Measurements from ENCODE around the gene CREB5. TPM values are rescaled to one million over a fixed set of nuclear protein-coding genes. Genes with fewer than 3 reads are reported as not detected.

Gene CREB5
- total RNA-seq, 1 experiment from 2014 or later: 0.49 TPM

- intact Hi-C loops (cut with micrococcal nuclease): no loop called here
- CTCF ChIA-PET: no interaction called here
Observed at GRCh38 chr7:28369523-28369922, 42.8 kb upstream of the CREB5 start.

GRCh38 chr7:28371846-28372245, 40.5 kb upstream of the CREB5 start:
- ATAC-seq: no peak
- intact Hi-C loops (cut with micrococcal nuclease): no loop called here
- H2AFZ ChIP-seq (ENCODE audit: low read depth, low read length, poor library complexity, severe bottlenecking): no peak overlapping the region
- no TSS peak for BruUV-seq (replicated peaks)
- no peaks in the 10 kb centered on the region for H3K9me2 ChIP-seq (ENCODE audit: insufficient read depth)
- H3K4me1 ChIP-seq (ENCODE audit: control insufficient read depth in 1 of 2, insufficient read depth in 2 of 2, low read length in 2 of 2): no peaks in the 10 kb centered on the region
- H3K27ac ChIP-seq (ENCODE audit: low read depth, low read length): no peak overlapping the region
- H3K4me3 ChIP-seq (replicated peaks in 1 of 2; ENCODE audit: low read depth in 1 of 2, low read length in 2 of 2): no peak overlapping the region
- H3K4me2 ChIP-seq (ENCODE audit: low read length): no peak overlapping the region
- CTCF ChIA-PET: interaction anchor here (0.9 kb wide), 1 partner anchor 18 kb away, joined by 3 read pairs; no protein-coding TSS in a partner anchor
- H3K9me3 ChIP-seq (ENCODE audit: control insufficient read depth in 1 of 2, insufficient read depth in 1 of 2, low read depth in 1 of 2, low read length in 2 of 2): no peaks in the 10 kb centered on the region
- no peaks in the 10 kb centered on the region for H4K20me1 ChIP-seq (ENCODE audit: insufficient read depth)
- H3K36me3 ChIP-seq (ENCODE audit: control insufficient read depth in 1 of 2, insufficient read depth in 2 of 2, low read length in 2 of 2): no peaks in the 10 kb centered on the region
- no peak for DNase-seq (ENCODE audit: low read depth, low spot score)
- H3K27me3 ChIP-seq (ENCODE audit: insufficient read depth, low read length): no peaks in the 10 kb centered on the region; the same call in 1 of the 2 replicates
- H3K9ac ChIP-seq (ENCODE audit: low read length): no peak overlapping the region
- POLR2A ChIA-PET: no interaction called here
- H3K79me2 ChIP-seq (ENCODE audit: insufficient read depth, low read length): no peaks in the 10 kb centered on the region
- TF ChIP-seq EZH2phosphoT487 (IDR thresholded peaks at IDR 0.05; ENCODE audit: borderline replicate concordance) (no peak), POLR2AphosphoS5 (IDR thresholded peaks at IDR 0.05; ENCODE audit: low read depth, low read length) (no peak), EGR1 (IDR thresholded peaks at IDR 0.05; ENCODE audit: low read depth) (no peak), ELF1 (IDR thresholded peaks at IDR 0.05; ENCODE audit: borderline replicate concordance, low read depth) (no peak), YY1 (IDR thresholded peaks at IDR 0.05; ENCODE audit: extremely low read depth, insufficient replicate concordance, low read depth, low read length) (no peak)
- RAD21 ChIA-PET (ENCODE audit: low non-redundant PET in 1 of 2, low total read pairs in 2 of 2, uncharacterized antibody in 2 of 2, unreplicated experiment in 2 of 2): no interaction called here

More at GRCh38 chr7:28369523-28369922, 42.8 kb upstream of the CREB5 start:
- no TSS peak for BruUV-seq (replicated peaks)
- H3K27ac ChIP-seq (ENCODE audit: low read depth, low read length): no peak overlapping the region
- no peaks in the 10 kb centered on the region; a peak in 1 of 4 replicates for H3K9me3 ChIP-seq (ENCODE audit: control insufficient read depth in 1 of 2, insufficient read depth in 1 of 2, low read depth in 1 of 2, low read length in 2 of 2)
- TF ChIP-seq JUND (IDR thresholded peaks at IDR 0.05) (no peak), POLR2AphosphoS5 (IDR thresholded peaks at IDR 0.05; ENCODE audit: low read depth, low read length) (no peak), POLR2A (IDR thresholded peaks at IDR 0.05; ENCODE audit: borderline replicate concordance, extremely low read depth, insufficient read depth, insufficient read length) (no peak), ZBTB33 (IDR thresholded peaks at IDR 0.05; ENCODE audit: extremely low read depth, insufficient replicate concordance, low read length) (no peak), SIN3A (IDR thresholded peaks at IDR 0.05; ENCODE audit: low read depth) (no peak)
- no peak overlapping the region for H3K4me2 ChIP-seq (ENCODE audit: low read length)
- H3K4me3 ChIP-seq (replicated peaks in 1 of 2; ENCODE audit: low read depth in 1 of 2, low read length in 2 of 2): no peak overlapping the region
- no peaks in the 10 kb centered on the region for H3K36me3 ChIP-seq (ENCODE audit: control insufficient read depth in 1 of 2, insufficient read depth in 2 of 2, low read length in 2 of 2)
- ChIA-PET POLR2A (no interaction called here), RAD21 (ENCODE audit: low non-redundant PET in 1 of 2, low total read pairs in 2 of 2, uncharacterized antibody in 2 of 2, unreplicated experiment in 2 of 2) (no interaction called here)
- no peaks in the 10 kb centered on the region for H3K79me2 ChIP-seq (ENCODE audit: insufficient read depth, low read length)
- no peak overlapping the region for H2AFZ ChIP-seq (ENCODE audit: low read depth, low read length, poor library complexity, severe bottlenecking)
- H4K20me1 ChIP-seq (ENCODE audit: insufficient read depth): no peaks in the 10 kb centered on the region
- H3K9me2 ChIP-seq (ENCODE audit: insufficient read depth): no peaks in the 10 kb centered on the region
- ATAC-seq (no peak), DNase-seq (ENCODE audit: low read depth, low spot score) (no peak)
- no peak overlapping the region for H3K9ac ChIP-seq (ENCODE audit: low read length)
- H3K27me3 ChIP-seq (ENCODE audit: insufficient read depth, low read length): no peaks in the 10 kb centered on the region; the same call in 1 of the 2 replicates
- H3K4me1 ChIP-seq (ENCODE audit: control insufficient read depth in 1 of 2, insufficient read depth in 2 of 2, low read length in 2 of 2): no peaks in the 10 kb centered on the region
